SKM-1 treated with dmso at 0.1 percent for 144 hours (cell line): Measurements from ENCODE around the gene C1QL1.
A peak's percentile ranks its signal among the peaks of the same experiment; 100 is the strongest.

ENCODE experiments used
- DNase-seq: peaks from one replicate; lab custom pipeline; 2025; ENCODE audit not compliant: unreplicated experiment; lab: John Stamatoyannopoulos, UW

C1QL1 gene

DNA sequence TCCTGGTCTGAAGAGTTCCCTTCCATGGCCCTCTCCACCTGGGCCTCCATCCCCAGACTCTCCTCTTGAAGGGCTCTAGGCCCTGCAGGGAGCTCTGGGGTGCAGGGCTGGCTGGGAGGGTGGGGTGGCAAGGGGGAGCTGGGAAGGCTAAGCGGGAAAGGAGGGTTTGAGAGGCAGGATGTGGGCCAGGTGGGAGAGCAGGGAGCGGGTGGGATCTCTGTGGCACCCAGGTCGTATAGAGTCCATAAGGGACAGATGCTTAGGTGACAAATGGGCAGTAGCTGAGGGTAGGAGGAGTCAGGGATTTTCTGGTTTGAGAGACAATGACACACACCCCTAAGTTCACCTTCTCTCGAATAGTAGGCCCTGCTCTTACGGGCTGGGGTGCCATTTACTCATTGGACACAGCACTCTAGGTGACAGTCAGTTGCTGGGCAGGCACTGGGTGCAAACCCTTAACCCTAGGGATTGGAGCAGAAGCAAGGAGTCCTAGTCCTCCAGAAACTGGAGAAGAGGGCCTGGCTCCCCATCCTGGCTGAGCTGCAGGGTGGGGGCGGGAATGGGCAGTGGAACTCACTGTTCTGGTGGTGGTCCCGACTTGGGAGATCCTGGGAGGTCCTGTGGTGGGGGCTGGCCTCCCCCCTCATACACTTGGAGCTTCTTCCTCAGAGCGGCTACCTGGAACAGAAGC is 35.9 kb downstream of the C1QL1 start:
- no peak for DNase-seq

DNA sequence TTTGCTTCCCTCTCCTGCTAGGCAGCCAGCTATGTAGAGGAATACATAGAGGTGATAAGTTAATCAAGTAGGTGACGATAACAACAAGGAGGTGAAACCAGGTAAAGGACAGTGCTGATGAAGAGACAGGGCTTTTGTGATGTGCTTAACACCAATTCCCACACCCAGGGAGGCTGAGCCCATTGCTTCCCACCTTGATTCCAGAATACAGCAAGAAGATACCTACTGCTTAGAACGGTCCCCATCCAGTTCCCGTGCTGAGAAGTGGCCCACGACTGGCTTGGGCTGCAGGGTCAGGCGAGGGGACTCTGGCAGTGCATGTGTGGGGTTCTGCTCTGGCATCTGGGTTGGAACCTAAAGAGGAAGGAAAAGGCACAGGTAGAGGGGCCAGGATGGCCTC is 36.7 kb downstream of the C1QL1 start:
- no peak for DNase-seq

GRCh38 chr17:44930667-44931066 is 37.4 kb downstream of the C1QL1 start:
- no peak for DNase-seq

DNA sequence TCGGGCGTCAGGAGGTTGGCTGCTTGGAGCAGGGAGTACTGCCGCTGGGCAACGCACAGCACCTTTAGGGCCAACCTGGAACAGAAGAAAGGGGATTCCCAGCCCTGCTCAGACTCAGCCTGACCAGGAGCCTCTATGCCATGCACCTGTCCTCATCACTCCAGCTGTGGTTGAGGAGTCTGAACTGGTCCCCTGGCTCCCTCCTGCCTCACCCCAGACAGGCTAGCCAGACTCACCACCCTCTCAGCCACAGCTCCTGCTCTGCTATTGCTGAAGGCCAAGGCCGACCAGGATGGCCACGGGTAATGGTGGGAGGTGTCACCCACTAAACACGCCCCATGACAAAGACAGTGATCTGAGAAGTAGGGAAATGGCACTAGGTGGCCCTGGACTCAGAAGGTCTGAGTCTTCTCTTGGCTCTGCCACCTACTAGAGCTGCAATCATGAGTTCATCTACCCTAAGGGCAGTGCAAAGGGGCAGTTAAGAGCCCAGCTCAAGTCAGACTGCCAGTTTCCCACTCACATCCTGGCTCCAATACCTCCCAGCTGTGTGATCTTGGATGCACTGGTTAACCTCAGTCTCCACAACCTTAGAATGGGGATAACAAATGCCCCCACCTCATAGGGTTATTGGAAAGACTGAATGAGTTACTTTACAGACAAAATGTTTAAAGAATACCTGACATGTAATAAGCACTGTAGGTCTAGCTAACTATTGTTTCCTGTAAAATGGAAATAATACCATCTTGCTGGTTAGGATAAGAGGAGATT is 39.0 kb downstream of the C1QL1 start:
- no peak for DNase-seq

DNA sequence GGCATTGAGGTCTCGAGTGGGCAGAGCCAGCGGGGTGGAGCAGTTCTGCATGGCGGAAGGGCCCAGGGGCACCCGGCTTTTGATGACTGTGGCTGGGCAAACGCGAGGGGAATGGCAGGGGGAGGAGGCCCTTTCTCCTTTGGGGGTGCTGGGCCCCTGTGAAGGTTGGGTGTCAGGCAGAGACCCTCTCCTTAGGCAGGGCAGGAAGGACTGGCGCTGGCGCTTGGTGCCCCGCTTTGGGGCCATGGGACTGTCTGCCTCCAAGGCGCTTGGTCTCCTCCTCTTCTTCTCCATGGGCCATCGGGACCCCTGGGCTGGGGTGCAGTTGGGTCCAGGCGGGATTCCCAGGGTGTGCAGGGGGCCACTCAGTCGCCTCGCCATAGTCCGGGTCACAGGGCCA is 40.0 kb downstream of the C1QL1 start:
- DNase-seq = no peak

DNA sequence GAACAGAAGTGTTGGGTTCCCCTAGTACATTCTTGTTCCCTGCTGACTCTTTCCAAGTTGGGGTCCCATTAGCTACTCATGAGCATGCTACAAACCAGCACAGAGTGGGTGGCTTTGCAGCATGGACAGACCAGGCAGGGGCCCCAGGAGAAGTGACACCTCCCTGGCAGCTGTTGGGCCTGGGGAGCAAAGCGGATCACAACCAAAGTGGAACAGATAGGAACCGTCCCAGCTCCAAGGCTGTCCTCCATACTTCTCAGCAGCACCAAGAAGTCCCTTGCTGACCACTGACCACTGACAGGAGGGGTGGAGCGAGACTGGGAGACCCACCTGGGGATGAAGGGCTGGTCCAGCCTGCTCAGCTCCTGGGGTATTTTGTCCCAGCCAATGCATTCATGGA is 40.4 kb downstream of the C1QL1 start:
- DNase-seq = no peak

DNA sequence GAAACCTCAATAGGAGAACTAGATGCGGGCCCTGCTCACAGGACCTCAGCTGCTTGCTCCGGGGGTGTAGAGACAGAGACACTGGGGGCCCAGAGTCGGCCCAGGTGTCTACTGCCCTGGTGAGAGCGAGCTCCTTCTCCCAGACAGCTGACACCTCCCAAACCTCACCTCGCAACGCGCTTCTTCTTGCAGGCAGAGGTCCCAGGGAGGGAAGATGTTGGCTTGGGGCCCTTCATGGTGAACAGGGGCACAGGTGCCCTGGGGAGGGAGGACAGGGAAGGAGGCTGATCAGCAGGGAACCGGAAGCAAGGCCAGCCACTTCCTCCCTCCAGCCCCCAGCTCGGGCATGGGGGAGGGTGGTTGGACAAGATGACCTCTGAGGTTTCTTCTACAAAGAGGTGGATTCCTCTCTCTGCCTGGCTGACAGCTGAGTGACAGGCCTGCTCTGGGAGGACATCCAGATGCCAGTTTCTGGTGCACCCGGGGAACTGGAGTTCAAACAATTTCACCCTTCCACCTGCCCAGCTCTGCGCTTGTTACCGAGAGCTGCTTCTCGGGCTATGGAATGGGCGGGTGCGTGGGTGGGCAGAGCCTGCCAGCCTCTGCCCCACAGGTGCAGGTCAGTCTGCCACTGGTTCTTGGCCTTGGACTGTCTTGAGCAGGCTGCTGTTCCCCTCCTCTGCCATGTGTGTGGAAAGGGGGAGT is 41.1 kb downstream of the C1QL1 start:
- no peak for DNase-seq

DNA sequence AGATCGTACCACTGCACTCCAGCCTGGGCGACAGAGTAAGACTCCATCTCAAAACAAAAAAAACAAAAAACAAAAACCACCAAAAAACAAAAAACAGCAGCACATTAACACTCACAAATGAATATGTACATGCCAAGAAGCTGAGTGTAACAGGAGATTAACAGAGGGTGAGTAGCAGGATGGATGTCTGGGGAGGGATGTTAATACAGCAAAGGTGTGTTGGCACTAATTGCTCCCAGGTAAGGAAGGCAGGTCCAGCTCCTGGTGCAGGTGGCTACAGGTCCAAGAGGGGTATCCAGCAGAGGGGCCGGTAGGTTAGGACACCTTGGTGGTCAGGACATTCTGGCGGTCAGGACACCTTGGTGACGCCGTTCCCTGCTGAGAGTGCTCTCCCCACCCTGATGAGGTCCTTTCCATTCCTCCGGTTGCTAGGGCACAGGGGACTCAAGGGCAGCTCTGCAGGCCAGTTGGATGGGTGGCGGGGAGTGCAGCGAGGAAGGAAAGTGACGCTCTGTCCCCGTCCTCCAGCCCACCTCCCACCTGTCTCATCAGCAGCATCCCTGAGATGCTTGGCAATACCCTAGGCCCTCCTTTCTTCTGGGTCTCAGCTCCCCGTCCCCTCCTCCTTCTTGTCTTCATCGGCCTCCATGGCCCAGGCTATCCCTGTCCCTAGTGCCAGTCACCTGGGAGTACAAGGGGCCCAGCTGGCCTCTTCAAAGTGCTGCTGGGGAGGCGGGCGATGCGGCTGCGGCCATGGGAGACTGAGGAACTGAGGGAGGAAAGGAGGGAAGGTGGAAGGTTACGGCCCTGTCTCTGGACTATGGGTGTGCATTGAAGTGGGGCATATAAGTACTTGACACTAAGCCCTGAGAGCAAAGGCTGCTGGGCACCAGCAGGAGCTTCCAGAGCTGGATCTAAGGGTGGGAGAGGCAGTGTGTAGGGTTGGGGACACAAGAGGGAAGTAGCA is 42.1 kb downstream of the C1QL1 start:
- DNase-seq = no peak

- no peak for DNase-seq
Observed at GRCh38 chr17:44924107-44924544, 44.0 kb downstream of the C1QL1 start.

DNA sequence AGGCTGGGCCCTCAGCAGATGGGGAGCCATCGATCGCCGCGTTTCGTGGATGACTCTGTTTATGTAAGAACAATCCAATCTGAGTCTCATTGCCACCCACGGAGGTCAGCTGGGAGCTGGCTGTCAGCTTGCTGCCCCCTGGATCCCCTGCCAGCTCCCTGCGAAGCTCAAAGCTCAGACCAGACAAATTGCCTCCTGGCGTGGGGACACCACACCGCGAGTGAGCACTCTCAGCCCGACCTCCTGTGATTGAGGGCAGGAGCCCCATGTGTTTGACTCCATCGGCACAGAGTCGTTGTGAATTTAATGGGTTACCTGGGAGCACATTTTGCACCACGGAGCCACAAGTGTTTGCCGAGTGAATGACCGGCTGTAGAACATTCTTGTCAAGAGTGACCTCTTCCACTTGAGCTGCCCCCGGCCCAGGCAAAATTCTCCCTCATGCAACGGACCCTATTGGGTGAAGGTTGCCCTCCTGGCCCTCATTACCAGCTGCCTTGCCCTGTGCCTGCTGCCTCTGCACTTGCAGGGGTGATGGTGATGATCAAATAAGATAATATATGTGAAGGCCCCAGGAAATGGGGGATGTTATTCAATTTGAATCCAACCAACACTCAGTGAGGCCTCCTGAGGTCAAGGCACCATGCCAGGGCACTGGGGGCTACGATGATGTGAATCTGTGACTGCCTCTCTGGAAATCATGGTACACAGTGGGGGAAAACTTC is 45.2 kb downstream of the C1QL1 start:
- DNase-seq = no peak

- no peak for DNase-seq
Observed at GRCh38 chr17:44922136-44922535, 46.0 kb downstream of the C1QL1 start.

GRCh38 chr17:44921122-44921882 is 46.8 kb downstream of the C1QL1 start:
- DNase-seq = no peak

DNA sequence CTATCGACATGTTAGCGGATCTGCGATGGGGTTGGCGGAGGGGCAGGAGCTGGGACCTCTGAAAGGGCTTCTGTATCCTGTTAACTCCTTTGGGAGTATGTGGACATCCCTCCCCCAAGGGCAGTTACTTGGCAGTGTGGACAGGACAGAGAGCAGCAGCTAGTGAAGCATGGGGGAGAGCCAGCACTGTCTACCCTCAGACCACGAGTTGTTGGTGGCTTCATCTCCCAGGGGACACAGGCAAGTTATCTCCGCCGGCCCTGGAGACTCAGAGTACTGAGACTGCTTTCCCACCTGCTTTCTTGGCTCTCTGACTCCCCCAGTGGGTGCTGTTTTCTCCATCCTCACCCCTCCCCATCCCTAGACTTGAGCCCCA is 47.5 kb downstream of the C1QL1 start:
- no peak for DNase-seq

GRCh38 chr17:44919885-44920564 is 48.1 kb downstream of the C1QL1 start:
- DNase-seq = peak; percentile 65

DNA sequence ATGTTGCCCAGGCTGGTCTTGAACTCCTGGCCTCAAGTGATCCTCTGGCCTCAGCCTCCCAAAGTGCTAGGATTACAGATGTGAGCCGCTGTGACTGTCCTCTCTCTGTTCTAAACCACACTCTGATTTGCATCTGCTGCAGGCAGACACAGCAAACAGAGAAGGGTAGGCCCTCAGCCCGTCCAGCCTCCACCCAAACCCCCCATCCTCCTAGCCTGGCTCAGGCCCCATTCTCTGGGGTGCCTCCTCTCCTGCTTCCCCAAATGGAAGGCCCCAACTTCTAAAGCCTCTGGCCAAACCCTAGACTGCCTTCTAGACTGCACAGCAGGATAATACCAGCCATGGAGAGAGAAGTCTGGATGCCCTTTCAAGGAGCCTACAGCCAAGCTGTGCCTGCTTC is 48.7 kb downstream of the C1QL1 start:
- no peak for DNase-seq

DNA sequence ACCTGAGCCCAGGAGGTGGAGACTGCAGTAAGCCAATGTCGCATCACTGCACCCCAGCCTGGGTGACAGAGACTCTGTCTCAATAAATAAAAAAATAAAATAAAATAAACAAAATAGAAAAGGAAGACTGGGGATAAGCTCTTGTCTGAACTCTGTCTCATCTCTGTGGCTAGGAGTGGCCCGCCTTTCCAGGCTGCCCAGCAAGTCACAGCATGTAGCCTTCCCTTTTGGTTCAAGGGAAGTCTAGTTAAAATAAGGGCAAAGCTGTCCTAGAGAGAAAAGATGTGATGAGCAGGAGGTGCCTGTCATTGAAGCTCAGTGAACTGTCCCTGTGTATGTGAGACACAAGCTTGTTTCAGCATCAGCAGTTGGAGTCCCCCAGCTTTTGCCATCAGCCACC is 50.1 kb downstream of the C1QL1 start:
- no peak for DNase-seq

GRCh38 chr17:44917456-44917855 is 50.6 kb downstream of the C1QL1 start:
- DNase-seq = no peak

DNA sequence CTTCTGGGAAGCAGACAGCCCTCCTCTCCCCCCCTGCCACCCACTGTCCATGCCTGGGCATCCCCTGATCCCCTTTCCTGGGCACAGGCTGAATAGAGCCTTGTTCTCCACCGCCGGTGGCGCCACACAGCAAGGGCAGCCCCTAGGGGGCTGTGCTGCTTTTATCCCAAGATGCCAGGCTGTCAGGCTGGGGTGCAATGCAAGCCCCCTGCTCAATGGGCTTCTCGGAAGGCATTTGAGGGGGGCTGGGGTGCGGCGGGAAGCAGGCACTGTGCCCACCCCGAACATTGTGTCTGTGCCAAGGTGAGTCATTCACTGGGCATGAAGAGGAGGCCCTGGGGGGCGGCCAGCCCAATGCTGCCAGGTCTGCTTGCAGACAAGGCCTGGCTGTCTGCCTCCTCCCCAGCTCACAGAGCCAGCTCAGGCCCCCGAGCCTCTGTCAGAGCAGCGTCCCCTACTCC is 51.3 kb downstream of the C1QL1 start:
- no peak for DNase-seq
